GM12878 (cell line): ENCODE measurements around the gene AMT. TPM values are rescaled to one million over a fixed set of nuclear protein-coding genes. Genes with fewer than 3 reads are reported as not detected.

Experiments used
- ATAC-seq: fragments of 200-7000 bp; cut with Tn5 transposase; 3 replicates; pipeline ENCODE4 v1.9.1; 2020; ENCODE audit warnings: mild to moderate bottlenecking, moderate library complexity
- BruUV-seq: library from RNA; stranded (reverse); fragments of 400-500 nt; replicated peaks from 2 replicates; lab custom pipeline; 2021; lab: Mats Ljungman, UMichigan
- CTCF ChIA-PET: fragments of 300-600 bp; sonication (Branson Sonifier 250); formaldehyde crosslinking; extraction: SDS; loops from one replicate; lab custom pipeline; 2021; ENCODE audit warnings: inconsistent platforms; lab: Yijun Ruan, JAX
- POLR2A ChIA-PET: fragments of 350-600 bp; formaldehyde crosslinking; extraction: SDS; loops from one replicate; lab custom pipeline; 2021; ENCODE audit warnings: inconsistent platforms; lab: Charles Lee
- RAD21 ChIA-PET: fragments of 300-600 bp; sonication (Branson Sonifier 250); formaldehyde crosslinking; loops from one replicate; lab custom pipeline; 2023; ENCODE audit warnings: antibody characterized with exemption; ENCODE audit not compliant: unreplicated experiment; lab: Charles Lee
- SMC1A ChIA-PET: fragments of 300-600 bp; sonication (Branson Sonifier 250); formaldehyde crosslinking; loops from one replicate; lab custom pipeline; 2023; ENCODE audit not compliant: unreplicated experiment, uncharacterized antibody; lab: Charles Lee
- DNase-seq: peaks from one replicate; pipeline ENCODE4 v3.0.0-alpha.2; 2011; ENCODE audit warnings: low read depth, low spot score
- FAIRE-seq: peaks from 3 replicates; lab custom pipeline; 2011; peaks lifted over from hg19 to GRCh38; lab: Jason Lieb, UNC
- H2AFZ ChIP-seq: 2 replicates; pipeline ENCODE4 v1.6.0; 2011; ENCODE audit warnings: low read depth, low read length, control low read depth; ENCODE audit not compliant: control insufficient read depth
- H3K27ac ChIP-seq: 2 replicates; pipeline ENCODE4 v1.5.1; 2011; ENCODE audit warnings: control low read depth; ENCODE audit not compliant: control insufficient read depth, insufficient read depth
- H3K27me3 ChIP-seq, 2 experiments: replicated peaks in 1 of 2; 2 replicates each; pipeline versions ENCODE4 v1.6.0 to v1.6.1; 2011; ENCODE audit warnings: low read length in 1 of 2; ENCODE audit not compliant: control insufficient read depth in 2 of 2, insufficient read depth in 2 of 2
- H3K36me3 ChIP-seq, 2 experiments: 2 replicates each; pipeline ENCODE4 v1.5.1; 2011; ENCODE audit warnings: low read length in 1 of 2; ENCODE audit not compliant: control insufficient read depth in 2 of 2, insufficient read depth in 2 of 2
- H3K4me1 ChIP-seq: 2 replicates; pipeline ENCODE4 v1.6.1; 2011; ENCODE audit warnings: mild to moderate bottlenecking, low read length, moderate library complexity, mixed read lengths; ENCODE audit not compliant: control insufficient read depth, insufficient read depth
- H3K4me2 ChIP-seq: 2 replicates; pipeline ENCODE4 v1.6.0; 2011; ENCODE audit warnings: control low read depth; ENCODE audit not compliant: control insufficient read depth, insufficient read depth
- H3K4me3 ChIP-seq: fragments of 200-600 bp; sonication (generic); 2 replicates; pipeline ENCODE4 v1.5.1; 2016
- H3K79me2 ChIP-seq: 2 replicates; pipeline ENCODE4 v1.6.0; 2011; ENCODE audit warnings: low read length; ENCODE audit not compliant: control insufficient read depth, insufficient read depth
- H3K9ac ChIP-seq: 2 replicates; pipeline ENCODE4 v1.8.0; 2011; ENCODE audit warnings: low read length, control low read depth, mixed read lengths; ENCODE audit not compliant: control insufficient read depth, insufficient read depth
- H3K9me3 ChIP-seq: replicated peaks from 3 replicates; pipeline ENCODE4 v1.5.1; 2011; ENCODE audit warnings: mild to moderate bottlenecking, low read length; ENCODE audit not compliant: control insufficient read depth, insufficient read depth
- H4K20me1 ChIP-seq: 2 replicates; pipeline ENCODE4 v1.6.0; 2011; ENCODE audit not compliant: control insufficient read depth, insufficient read depth
- CEBPZ ChIP-seq: fragments of 150-350 bp; IDR thresholded peaks from 2 replicates; pipeline ENCODE4 v1.6.1; 2016; ENCODE audit warnings: low read depth, low read length
- CREB1 ChIP-seq: IDR thresholded peaks from 2 replicates; pipeline ENCODE4 v1.6.1; 2012; ENCODE audit warnings: low read depth, mild to moderate bottlenecking, inconsistent platforms
- CREM ChIP-seq: IDR thresholded peaks from 2 replicates; pipeline ENCODE4 v1.6.1; 2014; ENCODE audit warnings: antibody characterized with exemption, low read depth
- FOS ChIP-seq: IDR thresholded peaks from 3 replicates; pipeline ENCODE4 v1.6.1; 2011; ENCODE audit warnings: borderline replicate concordance; ENCODE audit not compliant: insufficient read length; ENCODE audit errors: extremely low read depth
- IKZF2 ChIP-seq, 2 experiments: fragments of 450-650 bp; IDR thresholded peaks; 2 replicates each; pipeline ENCODE4 v1.6.1; 2017; ENCODE audit warnings: mild to moderate bottlenecking in 2 of 2, moderate library complexity in 2 of 2
- MTA3 ChIP-seq: IDR thresholded peaks from 2 replicates; pipeline ENCODE4 v1.6.1; 2012; ENCODE audit warnings: low read length, inconsistent platforms, borderline replicate concordance
- POLR2AphosphoS2 ChIP-seq: IDR thresholded peaks from 2 replicates; pipeline ENCODE4 v1.6.1; 2011; ENCODE audit warnings: low read depth, mild to moderate bottlenecking, low read length, improper control_type of control experiment, moderate library complexity
- PRDM15 ChIP-seq: fragments of 450-650 bp; formaldehyde crosslinking; IDR thresholded peaks from 2 replicates; pipeline ENCODE4 v1.4.0; 2020; ENCODE audit warnings: mild to moderate bottlenecking, moderate library complexity
- SMAD1 ChIP-seq: fragments of 450-650 bp; IDR thresholded peaks from 2 replicates; pipeline ENCODE4 v1.6.1; 2018; ENCODE audit warnings: mild to moderate bottlenecking, low read depth; ENCODE audit not compliant: partially characterized antibody
- ZBTB4 ChIP-seq: fragments of 450-650 bp; formaldehyde crosslinking; IDR thresholded peaks from 2 replicates; pipeline ENCODE4 v1.4.0; 2022; ENCODE audit warnings: mild to moderate bottlenecking, moderate library complexity
- ZNF207 ChIP-seq: fragments of 450-650 bp; IDR thresholded peaks from 2 replicates; pipeline ENCODE4 v1.6.1; 2014; ENCODE audit warnings: antibody characterized with exemption, mild to moderate bottlenecking, borderline replicate concordance
- WGBS: methylation state at CpG from one replicate; pipeline ENCODE4 v1.1.6; 2016; ENCODE audit warnings: low lambda C conversion rate; ENCODE audit not compliant: insufficient replicate concordance, insufficient coverage; ENCODE audit errors: missing lambda C conversion rate; 5-methylcytosine and 5-hydroxymethylcytosine counted together
- in situ Hi-C: fragments of 300-500 bp; cut with MboI; formaldehyde crosslinking; loops from 9 replicates; pipeline ENCODE4 v1.14.3; 2018; ENCODE audit warnings: mixed read lengths
- intact Hi-C: fragments of 100-400 bp; cut with micrococcal nuclease; formaldehyde crosslinking; loops from one replicate; pipeline ENCODE4 v1.14.2; 2022; ENCODE audit not compliant: unreplicated experiment
- polyA plus RNA-seq, 11 experiments: library from polyadenylated mRNA; depleted of rRNA in 4 of 11; unstranded in 6 of 11; stranded (reverse) in 5 of 11; fragments of >200 nt; fragmentation: Nextera tagmentation in 4 of 11; fragmentation: Illumina TruSeq in 1 of 11; extraction: Ambion mirVana in 4 of 11; extraction: Trizol in 1 of 11; gene quantifications; 1 replicate in 1 of 11; 2 replicates in 10 of 11; pipeline versions ENCODE4 v1.2.1 to v1.2.3, GENCODE V29; 2011 to 2016; ENCODE audit warnings: inconsistent platforms in 2 of 11, missing spikeins in 2 of 11, low read depth in 1 of 11
- total RNA-seq, 4 experiments: library from RNA; depleted of rRNA in 3 of 4; stranded (reverse); fragments of >200 nt in 3 of 4; fragmentation: Illumina TruSeq in 1 of 4; extraction: Trizol in 1 of 4; gene quantifications; 2 replicates each; pipeline versions ENCODE4 v1.2.1 to v1.2.3, GENCODE V29; 2013 to 2021

Gene AMT
- total and polyA plus RNA-seq, 10 of the 15 experiments (the other 5 are each of a cell fraction or from before 2014, with no cell fraction given) = 0.45 to 7.2 (median 2.6) TPM

GRCh38 chr3:49411968-49412631, 10.2 kb downstream of the AMT start, which contains the start of the genes RHOA and TCTA:
Gene RHOA, minus strand, starts transcription at chr3:49411976. Its CDS starts 36,387 bp downstream, at chr3:49375589.
Gene TCTA, plus strand, starts transcription at chr3:49412423. Its CDS starts 4 bp downstream, at chr3:49412427.
- peak within 1 kb of the TSS; percentile 96 for H3K4me2 ChIP-seq
- POLR2A ChIA-PET = interaction anchor here (0.6 to 6.6 kb wide), 18 partner anchors 15 to 392 kb away, joined by 3 to 40 read pairs (median 4); partner anchors contain the start of genes DAG1, GPX1, NICN1 and USP4
- intact Hi-C loops = loop anchor here (1.0 to 10.0 kb wide), 3 partner anchors 17 to 317 kb away; partner anchors contain the start of genes NICN1, QRICH1 and USP4
- no peaks in the 10 kb centered on the region; the same call in 2 of the 3 replicates for H3K9me3 ChIP-seq
- DNase-seq = peak; percentile 99
- H3K36me3 ChIP-seq = peaks cover 0 to 6% of the 10 kb centered on the region in 2 experiments; a peak in 1 of 4 replicates
- FAIRE-seq = peak; percentile 95
- CTCF ChIA-PET = interaction anchor here (1.2 to 2.9 kb wide), 3 partner anchors 32 to 73 kb away, joined by 6 to 18 read pairs (median 13); partner anchors contain the start of gene USP4
- peak within 1 kb of the TSS; percentile 97 for H3K9ac ChIP-seq
- H3K4me1 ChIP-seq = peaks cover 31% of the 10 kb centered on the region
- peaks cover 71% of the 10 kb centered on the region for H3K79me2 ChIP-seq
- in situ Hi-C loops = no loop called here
- SMC1A ChIA-PET = interaction anchor here (1.0 to 5.2 kb wide), 8 partner anchors 8 to 72 kb away, joined by 3 to 37 read pairs (median 6); partner anchors contain the start of genes NICN1 and USP4
- H3K4me3 ChIP-seq = peak within 1 kb of the TSS; percentile 93
- no peaks in the 10 kb centered on the region for H3K27me3 ChIP-seq
- peak within 1 kb of the TSS; percentile 96 for H3K27ac ChIP-seq
- BruUV-seq = TSS peak; percentile 76
- under 1% methylated on average over 55 of the region's 62 CpGs for whole genome bisulfite sequencing
- RAD21 ChIA-PET = interaction anchor here (0.7 to 2.1 kb wide), 13 partner anchors 17 to 319 kb away, joined by 3 to 12 read pairs (median 4); partner anchors contain the start of genes KLHDC8B, NICN1, QRICH1 and USP4
- ATAC-seq = peak; percentile 88
- peak within 1 kb of the TSS; percentile 81 for H2AFZ ChIP-seq
- H4K20me1 ChIP-seq = peaks cover 9% of the 10 kb centered on the region
- TF ChIP-seq CREM (peak; percentile 52; the same call in 1 of the 2 replicates), CEBPZ (no peak), FOS (no peak), ZNF207 (peak; percentile 65; the same call in 1 of the 2 replicates), PRDM15 (CRISPR knock-in tag) (no peak), CREB1 (peak; percentile 62), MTA3 (no peak), IKZF2 (IDR thresholded peaks at IDR 0.05) (no peak; a peak in 1 of 4 replicates), POLR2AphosphoS2 (peak; percentile 94), ZBTB4 (CRISPR knock-in tag) (no peak), SMAD1 (peak; percentile 74)
